CD14-positive monocyte (primary cell): ENCODE data around the gene EOMES. TPM values are rescaled to one million over a fixed set of nuclear protein-coding genes. Genes with fewer than 3 reads are reported as not detected.

Experiments used
- DNase-seq, 3 donors: peaks; one replicate each; pipeline ENCODE4 v3.0.0-alpha.2; 2011 to 2022
- H2AFZ ChIP-seq: 2 replicates; pipeline ENCODE4 v1.6.0; 2012; ENCODE audit warnings: mild to moderate bottlenecking, low read depth, low read length, inconsistent platforms; ENCODE audit not compliant: insufficient read depth, poor library complexity, severe bottlenecking
- H3K27ac ChIP-seq, 2 donors: 1 replicate in 1 of 2; 2 replicates in 1 of 2; pipeline ENCODE4 v1.5.1; 2012 to 2013; ENCODE audit warnings: low read length in 2 of 2, control low read depth in 1 of 2, inconsistent platforms in 1 of 2, low read depth in 1 of 2, mild to moderate bottlenecking in 1 of 2
- H3K27me3 ChIP-seq, 2 donors: one replicate each; pipeline versions ENCODE4 v1.6.0 to v1.6.1; 2011 to 2013; ENCODE audit warnings: low read length in 2 of 2; ENCODE audit not compliant: control insufficient read depth in 2 of 2, insufficient read depth in 2 of 2
- H3K36me3 ChIP-seq, 2 donors: replicated peaks in 1 of 2; 1 replicate in 1 of 2; 2 replicates in 1 of 2; pipeline versions ENCODE4 v1.5.1 to v1.6.1; 2012 to 2013; ENCODE audit warnings: low read length in 2 of 2, control low read depth in 1 of 2, inconsistent platforms in 1 of 2, mild to moderate bottlenecking in 1 of 2; ENCODE audit not compliant: insufficient read depth in 2 of 2, control insufficient read depth in 1 of 2
- H3K4me1 ChIP-seq, 2 donors: 1 replicate in 1 of 2; 2 replicates in 1 of 2; pipeline versions ENCODE4 v1.5.1 to v1.6.1; 2012 to 2013; ENCODE audit warnings: low read length in 2 of 2, control low read depth in 1 of 2, inconsistent platforms in 1 of 2, mild to moderate bottlenecking in 1 of 2, moderate library complexity in 1 of 2; ENCODE audit not compliant: insufficient read depth in 2 of 2, control insufficient read depth in 1 of 2
- H3K4me2 ChIP-seq: replicated peaks from 2 replicates; pipeline ENCODE3; 2012; ENCODE audit warnings: low read length, moderate library complexity, mild to moderate bottlenecking; ENCODE audit not compliant: poor library complexity, severe bottlenecking; ENCODE audit errors: extremely low read depth
- H3K4me3 ChIP-seq, 3 experiments: fragments of 200-600 bp in 1 of 3; sonication (generic) in 1 of 3; replicated peaks in 1 of 3; 1 replicate in 2 of 3; 2 replicates in 1 of 3; pipeline ENCODE4 v1.5.1; 2011 to 2013; ENCODE audit warnings: low read length in 3 of 3, mild to moderate bottlenecking in 3 of 3, control low read depth in 2 of 3, low read depth in 2 of 3, inconsistent platforms in 1 of 3, moderate library complexity in 1 of 3
- H3K79me2 ChIP-seq: 2 replicates; pipeline ENCODE4 v1.6.0; 2012; ENCODE audit warnings: mild to moderate bottlenecking, control low read depth, inconsistent platforms, low read length, moderate library complexity; ENCODE audit not compliant: insufficient read depth
- H3K9ac ChIP-seq: 2 replicates; pipeline ENCODE4 v1.6.0; 2017; ENCODE audit warnings: low read length, mild to moderate bottlenecking; ENCODE audit not compliant: insufficient read depth, poor library complexity, severe bottlenecking
- H3K9me3 ChIP-seq, 2 donors: replicated peaks in 1 of 2; 1 replicate in 1 of 2; 2 replicates in 1 of 2; pipeline versions ENCODE4 v1.5.1 to v1.6.1; 2012 to 2013; ENCODE audit warnings: low read length in 2 of 2, control low read depth in 1 of 2; ENCODE audit not compliant: control insufficient read depth in 1 of 2, insufficient read depth in 1 of 2
- H4K20me1 ChIP-seq: 2 replicates; pipeline ENCODE4 v1.6.0; 2012; ENCODE audit warnings: mild to moderate bottlenecking, low read length, control low read depth, moderate library complexity; ENCODE audit not compliant: insufficient read depth
- H3K27ac Mint-ChIP-seq, 7 donors: one replicate each; pipeline ENCODE4 v1.8.0; 2020; ENCODE audit warnings: mild to moderate bottlenecking in 7 of 7, mixed read lengths in 7 of 7, moderate library complexity in 6 of 7, inconsistent platforms in 2 of 7
- H3K27me3 Mint-ChIP-seq, 3 donors: one replicate each; pipeline ENCODE4 v1.8.0; 2021 to 2022; ENCODE audit warnings: low read depth in 3 of 3, mild to moderate bottlenecking in 3 of 3, mixed read lengths in 3 of 3, moderate library complexity in 3 of 3, inconsistent platforms in 1 of 3
- H3K36me3 Mint-ChIP-seq, 2 donors: one replicate each; pipeline ENCODE4 v1.8.0; 2020; ENCODE audit warnings: mixed read lengths in 2 of 2, inconsistent platforms in 1 of 2, mild to moderate bottlenecking in 1 of 2
- H3K4me1 Mint-ChIP-seq: one replicate; pipeline ENCODE4 v1.8.0; 2020; ENCODE audit warnings: mild to moderate bottlenecking, mixed read lengths
- H3K4me3 Mint-ChIP-seq, 2 donors: one replicate each; pipeline ENCODE4 v1.8.0; 2020; ENCODE audit warnings: mild to moderate bottlenecking in 2 of 2, mixed read lengths in 2 of 2, moderate library complexity in 1 of 2
- H3K9me3 Mint-ChIP-seq, 7 donors: one replicate each; pipeline ENCODE4 v1.8.0; 2020 to 2022; ENCODE audit warnings: mixed read lengths in 7 of 7, mild to moderate bottlenecking in 6 of 7, moderate library complexity in 6 of 7, inconsistent platforms in 2 of 7
- WGBS: methylation state at CpG from one replicate; pipeline ENCODE4 v1.1.5; 2013; ENCODE audit warnings: missing lambda C conversion rate; ENCODE audit not compliant: insufficient coverage; 5-methylcytosine and 5-hydroxymethylcytosine counted together
- intact Hi-C, 2 donors: fragments of 100-400 bp; cut with micrococcal nuclease; formaldehyde crosslinking; loops; one replicate each; pipeline versions ENCODE4 v1.15.0 to v1.15.1; 2023
- polyA plus RNA-seq, 3 donors: library from polyadenylated mRNA; depleted of rRNA in 1 of 3; unstranded in 2 of 3; stranded (reverse) in 1 of 3; fragments of 300-500 nt in 2 of 3; fragments of >200 nt in 1 of 3; fragmentation: Illumina TruSeq in 2 of 3; gene quantifications; 1 replicate in 2 of 3; 2 replicates in 1 of 3; pipeline ENCODE4 v1.2.3, GENCODE V29; 2012 to 2021
- TF ChIP-seq, protein P1 (sequence below): fragments of 200-600 bp; IDR thresholded peaks from one replicate; pipeline ENCODE4 v1.8.0; 2022; ENCODE audit warnings: antibody characterized with exemption, mild to moderate bottlenecking

The EOMES gene
- polyA plus RNA-seq, 3 donors, result 0.09 to 0.21 TPM; not detected in 1

DNA sequence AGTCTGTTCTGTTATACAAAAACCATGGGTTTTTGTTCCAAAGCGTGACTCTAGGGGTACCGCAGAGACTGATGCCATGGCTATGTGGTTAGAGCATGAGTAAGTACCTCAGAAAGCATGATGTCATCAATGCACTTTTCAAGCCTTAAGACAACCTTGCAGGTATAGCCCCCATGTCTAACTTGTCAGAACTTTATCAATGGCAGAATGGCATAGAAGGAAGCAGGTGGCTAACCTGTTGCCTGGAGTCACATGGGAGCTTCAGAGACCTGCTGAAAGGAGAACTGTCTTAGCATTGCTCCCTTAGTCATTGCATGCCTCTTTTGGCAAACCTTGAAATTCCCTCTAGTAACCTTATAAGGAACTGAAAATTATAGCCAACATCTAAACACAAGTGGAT is 52.5 kb downstream of the EOMES start:
- DNase-seq, result peak; percentile 6 to 56 (median 31)
- Mint-ChIP-seq H3K4me1 (peaks cover 37% of the 10 kb centered on the region), H3K27ac (peak overlapping the region in 1 of 7 donors; percentile 36), H3K9me3 (peaks cover 0 to 5% (median 2%) of the 10 kb centered on the region in 7 donors), H3K36me3 (no peaks in the 10 kb centered on the region), H3K4me3 (no peak overlapping the region), H3K27me3 (no peaks in the 10 kb centered on the region)
- no peaks in the 10 kb centered on the region for H3K27me3 ChIP-seq
- intact Hi-C loops, result loop anchor here (10.0 kb wide), 2 partner anchors 185 to 305 kb away; partner anchors contain the start of genes NEK10 (in 2 of the 2) and SLC4A7 (in 1 of the 2)
- H3K27ac ChIP-seq, result no peak overlapping the region
- H3K36me3 ChIP-seq, result no peaks in the 10 kb centered on the region
- H2AFZ ChIP-seq, result no peak overlapping the region
- WGBS, result 50% methylated on average over 1 of the region's 2 CpGs
- no peak overlapping the region for H3K9ac ChIP-seq
- H3K4me2 ChIP-seq, result no peak overlapping the region
- TF ChIP-seq, protein P1, sequence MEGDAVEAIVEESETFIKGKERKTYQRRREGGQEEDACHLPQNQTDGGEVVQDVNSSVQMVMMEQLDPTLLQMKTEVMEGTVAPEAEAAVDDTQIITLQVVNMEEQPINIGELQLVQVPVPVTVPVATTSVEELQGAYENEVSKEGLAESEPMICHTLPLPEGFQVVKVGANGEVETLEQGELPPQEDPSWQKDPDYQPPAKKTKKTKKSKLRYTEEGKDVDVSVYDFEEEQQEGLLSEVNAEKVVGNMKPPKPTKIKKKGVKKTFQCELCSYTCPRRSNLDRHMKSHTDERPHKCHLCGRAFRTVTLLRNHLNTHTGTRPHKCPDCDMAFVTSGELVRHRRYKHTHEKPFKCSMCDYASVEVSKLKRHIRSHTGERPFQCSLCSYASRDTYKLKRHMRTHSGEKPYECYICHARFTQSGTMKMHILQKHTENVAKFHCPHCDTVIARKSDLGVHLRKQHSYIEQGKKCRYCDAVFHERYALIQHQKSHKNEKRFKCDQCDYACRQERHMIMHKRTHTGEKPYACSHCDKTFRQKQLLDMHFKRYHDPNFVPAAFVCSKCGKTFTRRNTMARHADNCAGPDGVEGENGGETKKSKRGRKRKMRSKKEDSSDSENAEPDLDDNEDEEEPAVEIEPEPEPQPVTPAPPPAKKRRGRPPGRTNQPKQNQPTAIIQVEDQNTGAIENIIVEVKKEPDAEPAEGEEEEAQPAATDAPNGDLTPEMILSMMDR, result no peak
- no peaks in the 10 kb centered on the region for H3K79me2 ChIP-seq
- H3K4me3 ChIP-seq, result no peak overlapping the region
- no peaks in the 10 kb centered on the region for H3K9me3 ChIP-seq
- peaks cover 30 to 35% of the 10 kb centered on the region in 2 donors for H3K4me1 ChIP-seq
- no peaks in the 10 kb centered on the region for H4K20me1 ChIP-seq

DNA sequence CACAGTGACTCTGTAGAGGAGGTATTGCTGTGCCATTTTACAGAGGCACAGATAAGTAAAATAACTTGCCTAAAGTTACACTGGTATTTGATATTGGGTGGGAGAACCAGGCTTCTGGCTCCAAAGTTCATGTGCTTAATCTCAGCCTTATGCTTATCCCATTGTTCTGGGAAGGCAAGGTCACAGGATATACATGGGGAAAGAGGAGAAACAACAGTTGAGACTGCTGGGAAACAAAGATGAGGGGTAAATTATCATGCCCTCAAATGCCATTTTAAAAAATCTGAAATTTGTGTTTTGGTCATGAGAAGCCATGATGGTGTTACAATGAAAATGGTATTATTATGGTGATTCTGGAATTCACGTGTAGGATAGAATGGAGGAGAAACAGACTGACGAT is 54.4 kb downstream of the EOMES start:
- TF ChIP-seq, protein P1, result no peak
- Histone ChIP-seq H2AFZ (no peak overlapping the region), H3K9me3 (no peaks in the 10 kb centered on the region), H3K9ac (no peak overlapping the region), H4K20me1 (no peaks in the 10 kb centered on the region), H3K36me3 (no peaks in the 10 kb centered on the region), H3K4me2 (no peak overlapping the region), H3K27me3 (no peaks in the 10 kb centered on the region), H3K4me3 (no peak overlapping the region), H3K27ac (no peak overlapping the region), H3K79me2 (no peaks in the 10 kb centered on the region), H3K4me1 (peaks cover 27 to 35% of the 10 kb centered on the region in 2 donors)
- H3K27me3 Mint-ChIP-seq, result no peaks in the 10 kb centered on the region
- no peak overlapping the region for H3K4me3 Mint-ChIP-seq
- 0% methylated on average over 1 of the region's 2 CpGs for WGBS
- no peak for DNase-seq
- no peaks in the 10 kb centered on the region for H3K9me3 Mint-ChIP-seq
- H3K27ac Mint-ChIP-seq, result peak overlapping the region in 1 of 7 donors; percentile 46
- intact Hi-C loops, result loop anchor here (10.0 kb wide), 2 partner anchors 183 to 303 kb away; partner anchors contain the start of genes NEK10 (in 2 of the 2) and SLC4A7 (in 1 of the 2)
- no peaks in the 10 kb centered on the region for H3K36me3 Mint-ChIP-seq
- H3K4me1 Mint-ChIP-seq, result peaks cover 30% of the 10 kb centered on the region
